Bronchial epithelial cell (primary cell): ENCODE results near the gene NOPCHAP1. TPM values are rescaled to one million over a fixed set of nuclear protein-coding genes. Genes with fewer than 3 reads are reported as not detected.

Experiments
- DNase-seq: peaks from one replicate; pipeline ENCODE4 v3.0.0-alpha.2; 2010; ENCODE audit warnings: low read depth
- FAIRE-seq: peaks from 2 replicates; lab custom pipeline; 2011; peaks lifted over from hg19 to GRCh38; lab: Jason Lieb, UNC
- H3K27me3 ChIP-seq: 2 replicates; pipeline ENCODE4 v1.5.1; 2011; ENCODE audit warnings: low read length; ENCODE audit not compliant: control insufficient read depth, insufficient read depth
- H3K36me3 ChIP-seq: 2 replicates; pipeline ENCODE4 v1.5.1; 2011; ENCODE audit warnings: low read length; ENCODE audit not compliant: control insufficient read depth, insufficient read depth
- H3K4me3 ChIP-seq: 2 replicates; pipeline ENCODE4 v1.5.1; 2011; ENCODE audit warnings: mild to moderate bottlenecking, low read depth, low read length, control low read depth
- total RNA-seq: library from RNA; depleted of rRNA; stranded (reverse); fragments of >200 nt; gene quantifications from 2 replicates; pipeline ENCODE4 v1.2.1, GENCODE V29; 2014
- TF ChIP-seq, protein P1 (sequence below): IDR thresholded peaks from 2 replicates; pipeline ENCODE4 v1.5.1; 2011; ENCODE audit warnings: mild to moderate bottlenecking, moderate library complexity, low read length, control low read depth, inconsistent platforms; ENCODE audit not compliant: insufficient read depth, severe bottlenecking

Gene NOPCHAP1
- total RNA-seq, 1 donor from 2014 or later = 4.5 TPM

- Histone ChIP-seq H3K36me3 (peaks cover 2% of the 10 kb centered on the region), H3K4me3 (no peak overlapping the region), H3K27me3 (no peaks in the 10 kb centered on the region)
- DNase-seq = no peak
- no peak for FAIRE-seq
- TF ChIP-seq, protein P1, sequence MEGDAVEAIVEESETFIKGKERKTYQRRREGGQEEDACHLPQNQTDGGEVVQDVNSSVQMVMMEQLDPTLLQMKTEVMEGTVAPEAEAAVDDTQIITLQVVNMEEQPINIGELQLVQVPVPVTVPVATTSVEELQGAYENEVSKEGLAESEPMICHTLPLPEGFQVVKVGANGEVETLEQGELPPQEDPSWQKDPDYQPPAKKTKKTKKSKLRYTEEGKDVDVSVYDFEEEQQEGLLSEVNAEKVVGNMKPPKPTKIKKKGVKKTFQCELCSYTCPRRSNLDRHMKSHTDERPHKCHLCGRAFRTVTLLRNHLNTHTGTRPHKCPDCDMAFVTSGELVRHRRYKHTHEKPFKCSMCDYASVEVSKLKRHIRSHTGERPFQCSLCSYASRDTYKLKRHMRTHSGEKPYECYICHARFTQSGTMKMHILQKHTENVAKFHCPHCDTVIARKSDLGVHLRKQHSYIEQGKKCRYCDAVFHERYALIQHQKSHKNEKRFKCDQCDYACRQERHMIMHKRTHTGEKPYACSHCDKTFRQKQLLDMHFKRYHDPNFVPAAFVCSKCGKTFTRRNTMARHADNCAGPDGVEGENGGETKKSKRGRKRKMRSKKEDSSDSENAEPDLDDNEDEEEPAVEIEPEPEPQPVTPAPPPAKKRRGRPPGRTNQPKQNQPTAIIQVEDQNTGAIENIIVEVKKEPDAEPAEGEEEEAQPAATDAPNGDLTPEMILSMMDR = no peak
Measured at GRCh38 chr12:105015543-105015942, 29.4 kb downstream of the NOPCHAP1 start.

DNA sequence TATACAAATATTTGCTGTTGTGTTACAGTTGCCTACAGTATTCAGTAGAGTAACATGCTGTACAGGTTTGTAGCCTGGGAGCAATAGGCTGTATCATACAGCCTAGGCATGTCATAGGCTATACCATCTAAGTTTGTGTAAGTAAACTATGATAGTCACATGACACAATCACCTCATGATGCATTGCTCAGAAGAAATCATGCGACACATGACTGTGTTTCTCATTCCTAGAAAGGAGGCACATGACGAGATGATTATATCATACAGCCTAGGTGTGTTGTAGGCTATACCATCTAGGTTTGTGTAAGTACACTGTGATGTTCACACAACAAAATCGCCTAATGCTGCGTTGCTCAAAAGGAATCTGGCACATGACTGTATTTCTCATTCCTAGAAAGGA, 31.9 kb downstream of the NOPCHAP1 start:
- no peaks in the 10 kb centered on the region for H3K27me3 ChIP-seq
- DNase-seq = peak; percentile 47
- H3K36me3 ChIP-seq = peaks cover 2% of the 10 kb centered on the region
- no peak for FAIRE-seq
- TF ChIP-seq, protein P1 = no peak
- H3K4me3 ChIP-seq = no peak overlapping the region

- H3K27me3 ChIP-seq = no peaks in the 10 kb centered on the region
- FAIRE-seq (no peak), DNase-seq (no peak)
- TF ChIP-seq, protein P1 = no peak
- no peak overlapping the region for H3K4me3 ChIP-seq
- peaks cover 2% of the 10 kb centered on the region for H3K36me3 ChIP-seq
Measured at GRCh38 chr12:105018776-105019175, 32.7 kb downstream of the NOPCHAP1 start.

GRCh38 chr12:105020241-105020962, 34.3 kb downstream of the NOPCHAP1 start:
- FAIRE-seq (no peak), DNase-seq (peak; percentile 43)
- no peak overlapping the region for H3K4me3 ChIP-seq
- H3K36me3 ChIP-seq = peaks cover 4% of the 10 kb centered on the region
- TF ChIP-seq, protein P1 = no peak
- H3K27me3 ChIP-seq = no peaks in the 10 kb centered on the region

- no peak for DNase-seq
- no peaks in the 10 kb centered on the region for H3K27me3 ChIP-seq
- TF ChIP-seq, protein P1 = no peak
- H3K36me3 ChIP-seq = peaks cover 7% of the 10 kb centered on the region
- no peak for FAIRE-seq
- no peak overlapping the region for H3K4me3 ChIP-seq
Measured at GRCh38 chr12:105024928-105025327, 38.8 kb downstream of the NOPCHAP1 start.

- H3K4me3 ChIP-seq = no peak overlapping the region
- TF ChIP-seq, protein P1 = no peak
- FAIRE-seq (no peak), DNase-seq (no peak)
- H3K27me3 ChIP-seq = no peaks in the 10 kb centered on the region
- peaks cover 7% of the 10 kb centered on the region for H3K36me3 ChIP-seq
Measured at GRCh38 chr12:105025890-105026289, 39.8 kb downstream of the NOPCHAP1 start.
